ENCODE results near the gene DTHD1. TPM values are rescaled to one million over a fixed set of nuclear protein-coding genes. Genes with fewer than 3 reads are reported as not detected.

The DTHD1 gene
- total and polyA plus RNA-seq, 2 donors (not counting 3 experiments of a cell fraction or from before 2014, with no cell fraction given), result not detected

- no peak for DNase-seq (ENCODE audit: low read depth, low spot score)
- H3K4me1 ChIP-seq (ENCODE audit: control insufficient read depth, extremely low read depth, insufficient read depth, low read length), result no peaks in the 10 kb centered on the region
- ChIA-PET CTCF (no interaction called here), POLR2A (no interaction called here)
- no peak overlapping the region for H3K4me3 ChIP-seq (replicated peaks in 1 of 3; ENCODE audit: insufficient read depth in 1 of 3, low read depth in 1 of 3, low read length in 3 of 3)
- H3K36me3 ChIP-seq (ENCODE audit: control insufficient read depth in 2 of 2, extremely low read depth in 1 of 2, insufficient read depth in 2 of 2, low read length in 2 of 2), result no peaks in the 10 kb centered on the region
- intact Hi-C loops (cut with micrococcal nuclease) (no loop called here), dilution Hi-C loops (cut with MboI; ENCODE audit: extremely low pct_ligation_motif_present, low sequenced_read_pairs) (no loop called here)
- no peak for TF ChIP-seq POLR2AphosphoS5 (IDR thresholded peaks at IDR 0.05; ENCODE audit: insufficient read depth, low read depth, low read length)
- no peak for TF ChIP-seq MYC (IDR thresholded peaks at IDR 0.05; ENCODE audit: low read depth, low read length)
- TF ChIP-seq GATA2 (IDR thresholded peaks at IDR 0.05; ENCODE audit: insufficient read depth, insufficient read length, low read depth, low read length), result no peak
- no peak for TF ChIP-seq JUN (IDR thresholded peaks at IDR 0.05; ENCODE audit: borderline replicate concordance, insufficient read depth, insufficient read length, low read depth)
- no peak for TF ChIP-seq EZH2 (IDR thresholded peaks at IDR 0.05; ENCODE audit: borderline replicate concordance, low read depth, low read length, severe bottlenecking)
- TF ChIP-seq MAX (IDR thresholded peaks at IDR 0.05; ENCODE audit: insufficient read depth, insufficient read length), result no peak
- TF ChIP-seq FOS (IDR thresholded peaks at IDR 0.05; ENCODE audit: borderline replicate concordance, insufficient read depth, low read length), result no peak
- no peak for TF ChIP-seq POLR2A (IDR thresholded peaks at IDR 0.05; ENCODE audit: low read depth, low read length)
- no peak for TF ChIP-seq CTCF (IDR thresholded peaks at IDR 0.05; ENCODE audit: extremely low read depth in 1 of 2, insufficient read depth in 1 of 2, low read depth in 1 of 2, low read length in 2 of 2)
- no peak for FAIRE-seq
- H3K9me3 ChIP-seq (replicated peaks; ENCODE audit: control insufficient read depth, insufficient read depth, low read length), result no peaks in the 10 kb centered on the region
- H3K79me2 ChIP-seq (ENCODE audit: control insufficient read depth, insufficient read depth, low read length), result no peaks in the 10 kb centered on the region
- no peaks in the 10 kb centered on the region for H3K9me1 ChIP-seq (replicated peaks; ENCODE audit: control insufficient read depth, extremely low read depth, insufficient read depth, low read length)
- H4K20me1 ChIP-seq (replicated peaks; ENCODE audit: control insufficient read depth, extremely low read depth, insufficient read depth, low read length), result no peaks in the 10 kb centered on the region
- H3K27me3 ChIP-seq (ENCODE audit: control insufficient read depth in 2 of 2, insufficient read depth in 2 of 2, low read length in 2 of 2), result no peaks in the 10 kb centered on the region
- no peak overlapping the region for H2AFZ ChIP-seq (ENCODE audit: low read depth, low read length)
- BruUV-seq (replicated peaks), result no TSS peak
- no peak overlapping the region for H3K4me2 ChIP-seq (ENCODE audit: insufficient read depth, low read length)
- H3K9ac ChIP-seq (replicated peaks; ENCODE audit: extremely low read depth, insufficient read depth, low read length), result no peak overlapping the region
- H3K27ac ChIP-seq (ENCODE audit: insufficient read depth, low read depth, low read length), result no peak overlapping the region
Observed at GRCh38 chr4:36273276-36273675, 8.1 kb upstream of the DTHD1 start.
